IMR-90 (cell line): ENCODE results near the gene FAT1. TPM values are rescaled to one million over a fixed set of nuclear protein-coding genes. Genes with fewer than 3 reads are reported as not detected.

Experiments used
- ATAC-seq: fragments of 200-7000 bp; cut with Tn5 transposase; 2 replicates; pipeline ENCODE4 v1.9.1; 2020; ENCODE audit warnings: low read depth, mild to moderate bottlenecking, moderate library complexity
- BruUV-seq: library from RNA; stranded (reverse); fragments of 400-500 nt; replicated peaks from 2 replicates; lab custom pipeline; 2021; lab: Mats Ljungman, UMichigan
- CTCF ChIA-PET: fragments of 300-600 bp; formaldehyde crosslinking; extraction: SDS; loops from one replicate; lab custom pipeline; 2021; ENCODE audit warnings: antibody characterized with exemption; lab: Yijun Ruan, JAX
- POLR2A ChIA-PET: fragments of 300-600 bp; sonication (Branson Sonifier 250); formaldehyde crosslinking; loops from one replicate; lab custom pipeline; 2022; ENCODE audit warnings: antibody characterized with exemption; ENCODE audit not compliant: unreplicated experiment; lab: Charles Lee
- DNase-seq: peaks from one replicate; pipeline ENCODE4 v3.0.0; 2013
- H2AFZ ChIP-seq: replicated peaks from 2 replicates; pipeline ENCODE3; 2013; ENCODE audit warnings: low read length, mild to moderate bottlenecking; ENCODE audit not compliant: poor library complexity
- H2AK5ac ChIP-seq: 2 replicates; pipeline ENCODE4 v1.6.1; 2013; ENCODE audit warnings: low read depth, low read length, inconsistent platforms
- H2AK9ac ChIP-seq: replicated peaks from 2 replicates; pipeline ENCODE3; 2013; ENCODE audit warnings: mild to moderate bottlenecking, low read depth, low read length, moderate library complexity; ENCODE audit not compliant: poor library complexity
- H2BK120ac ChIP-seq: 2 replicates; pipeline ENCODE4 v1.6.1; 2013; ENCODE audit warnings: low read depth, low read length, inconsistent platforms
- H2BK15ac ChIP-seq: 3 replicates; pipeline ENCODE4 v1.6.1; 2013; ENCODE audit warnings: low read depth, low read length, inconsistent platforms
- H2BK20ac ChIP-seq: 2 replicates; pipeline ENCODE4 v1.6.1; 2013; ENCODE audit warnings: low read depth, mild to moderate bottlenecking, inconsistent platforms, low read length, moderate library complexity
- H2BK5ac ChIP-seq: 2 replicates; pipeline ENCODE4 v1.6.1; 2013; ENCODE audit warnings: mild to moderate bottlenecking, low read depth, low read length, inconsistent platforms; ENCODE audit not compliant: poor library complexity, severe bottlenecking
- H3K14ac ChIP-seq: replicated peaks from 2 replicates; pipeline ENCODE4 v1.6.1; 2013; ENCODE audit warnings: low read depth, low read length, inconsistent platforms
- H3K18ac ChIP-seq: 2 replicates; pipeline ENCODE4 v1.6.1; 2013; ENCODE audit warnings: low read depth, low read length, control low read depth
- H3K23ac ChIP-seq: 2 replicates; pipeline ENCODE4 v1.6.1; 2013; ENCODE audit warnings: low read depth, low read length, inconsistent platforms
- H3K27ac ChIP-seq: 2 replicates; pipeline ENCODE4 v1.5.1; 2013; ENCODE audit warnings: mild to moderate bottlenecking, control low read depth, low read length; ENCODE audit not compliant: insufficient read depth
- H3K27me3 ChIP-seq: 2 replicates; pipeline ENCODE4 v1.6.1; 2013; ENCODE audit warnings: low read length; ENCODE audit not compliant: control insufficient read depth, insufficient read depth
- H3K36me3 ChIP-seq: 2 replicates; pipeline ENCODE4 v1.6.1; 2013; ENCODE audit warnings: low read length, mixed read lengths; ENCODE audit not compliant: control insufficient read depth, insufficient read depth
- H3K4ac ChIP-seq: 2 replicates; pipeline ENCODE4 v1.6.1; 2013; ENCODE audit warnings: low read depth, low read length, inconsistent platforms
- H3K4me1 ChIP-seq: 2 replicates; pipeline ENCODE4 v1.6.1; 2013; ENCODE audit warnings: low read length, mixed read lengths; ENCODE audit not compliant: control insufficient read depth, insufficient read depth
- H3K4me2 ChIP-seq: 2 replicates; pipeline ENCODE4 v1.6.1; 2013; ENCODE audit warnings: low read depth, mild to moderate bottlenecking, control low read depth, low read length, moderate library complexity
- H3K4me3 ChIP-seq: 2 replicates; pipeline ENCODE4 v1.5.1; 2013; ENCODE audit warnings: low read depth, mild to moderate bottlenecking, control low read depth, low read length, moderate library complexity; ENCODE audit not compliant: insufficient read depth
- H3K56ac ChIP-seq: 2 replicates; pipeline ENCODE4 v1.6.1; 2013; ENCODE audit warnings: low read length, inconsistent platforms; ENCODE audit not compliant: insufficient read depth; ENCODE audit errors: extremely low read depth
- H3K79me1 ChIP-seq, 2 experiments: 2 replicates each; pipeline ENCODE4 v1.6.1; 2013; ENCODE audit warnings: low read length in 2 of 2, inconsistent platforms in 1 of 2, low read depth in 1 of 2
- H3K9ac ChIP-seq: 2 replicates; pipeline ENCODE4 v1.6.1; 2013; ENCODE audit warnings: low read depth, low read length, control low read depth
- H3K9me1 ChIP-seq: 2 replicates; pipeline ENCODE4 v1.6.1; 2013; ENCODE audit warnings: low read length, inconsistent platforms; ENCODE audit not compliant: insufficient read depth
- H3K9me3 ChIP-seq: 2 replicates; pipeline ENCODE4 v1.6.1; 2013; ENCODE audit warnings: low read length; ENCODE audit not compliant: control insufficient read depth, insufficient read depth
- H4K20me1 ChIP-seq: 2 replicates; pipeline ENCODE4 v1.6.1; 2013; ENCODE audit warnings: low read length, inconsistent platforms; ENCODE audit not compliant: insufficient read depth
- H4K5ac ChIP-seq: 2 replicates; pipeline ENCODE4 v1.6.1; 2013; ENCODE audit warnings: mild to moderate bottlenecking, low read depth, low read length, control low read depth
- H4K8ac ChIP-seq, 2 experiments: 2 replicates each; pipeline ENCODE4 v1.6.1; 2013; ENCODE audit warnings: low read depth in 2 of 2, low read length in 2 of 2, control low read depth in 1 of 2, inconsistent platforms in 1 of 2
- H4K91ac ChIP-seq: 2 replicates; pipeline ENCODE4 v1.6.1; 2013; ENCODE audit warnings: low read depth, low read length, inconsistent platforms; ENCODE audit not compliant: insufficient read depth
- BHLHE40 ChIP-seq: fragments of 150-350 bp; IDR thresholded peaks from 2 replicates; pipeline ENCODE4 v1.6.1; 2016; ENCODE audit warnings: mild to moderate bottlenecking, low read depth, low read length
- CHD1 ChIP-seq: IDR thresholded peaks from 2 replicates; pipeline ENCODE4 v1.6.1; 2012; ENCODE audit warnings: low read depth, low read length, improper control_type of control experiment
- FOS ChIP-seq: fragments of 150-350 bp; IDR thresholded peaks from 2 replicates; pipeline ENCODE4 v1.6.1; 2016; ENCODE audit warnings: low read depth, low read length
- MAFK ChIP-seq: IDR thresholded peaks from 2 replicates; pipeline ENCODE4 v1.6.1; 2012; ENCODE audit warnings: low read depth, low read length, improper control_type of control experiment
- RAD21 ChIP-seq: IDR thresholded peaks from 2 replicates; pipeline ENCODE4 v1.6.1; 2012; ENCODE audit warnings: low read length, improper control_type of control experiment
- RCOR1 ChIP-seq: IDR thresholded peaks from 2 replicates; pipeline ENCODE4 v1.6.1; 2012; ENCODE audit warnings: mild to moderate bottlenecking, low read length, improper control_type of control experiment; ENCODE audit not compliant: insufficient replicate concordance
- SMC3 ChIP-seq: fragments of 150-350 bp; IDR thresholded peaks from 2 replicates; pipeline ENCODE4 v1.6.1; 2016; ENCODE audit warnings: low read depth, mild to moderate bottlenecking, antibody characterized with exemption, low read length, moderate library complexity
- WGBS, 2 experiments: methylation state at CpG; one replicate each; pipeline versions ENCODE4 v1.1.5 to v1.1.7; 2013; ENCODE audit warnings: missing lambda C conversion rate in 2 of 2; ENCODE audit not compliant: insufficient read length in 1 of 2; ENCODE audit errors: extremely low coverage in 2 of 2; 5-methylcytosine and 5-hydroxymethylcytosine counted together
- dilution Hi-C: fragments of 300-500 bp; cut with HindIII; formaldehyde crosslinking; loops from one replicate; pipeline ENCODE4 v1.14.3; 2018; ENCODE audit warnings: low sequenced_read_pairs; ENCODE audit not compliant: unreplicated experiment
- in situ Hi-C: fragments of 300-500 bp; cut with MboI; formaldehyde crosslinking; loops from 3 replicates; pipeline ENCODE4 v1.14.3; 2019; ENCODE audit warnings: low sequenced_read_pairs, inconsistent platforms, mixed read lengths
- intact Hi-C: fragments of 100-400 bp; cut with micrococcal nuclease; formaldehyde crosslinking; loops from 2 replicates; pipeline ENCODE4 v1.10.0; 2022
- polyA plus RNA-seq, 3 experiments: library from polyadenylated mRNA; depleted of rRNA; stranded (reverse); fragments of >200 nt; gene quantifications; 2 replicates each; pipeline ENCODE4 v1.2.3, GENCODE V29; 2012; ENCODE audit warnings: low replicate concordance in 1 of 3
- total RNA-seq: library from RNA; depleted of rRNA; stranded (reverse); fragments of >200 nt; gene quantifications from 2 replicates; pipeline ENCODE4 v1.2.3, GENCODE V29; 2012
- TF ChIP-seq, protein P1 (sequence below): conservative IDR thresholded peaks from 2 replicates; pipeline ENCODE4 v1.5.1; 2012; ENCODE audit warnings: mild to moderate bottlenecking, low read depth, low read length, improper control_type of control experiment

The FAT1 gene
- total and polyA plus RNA-seq, 2 of the 4 experiments (the other 2 are of a cell fraction): 156 to 519 TPM

DNA sequence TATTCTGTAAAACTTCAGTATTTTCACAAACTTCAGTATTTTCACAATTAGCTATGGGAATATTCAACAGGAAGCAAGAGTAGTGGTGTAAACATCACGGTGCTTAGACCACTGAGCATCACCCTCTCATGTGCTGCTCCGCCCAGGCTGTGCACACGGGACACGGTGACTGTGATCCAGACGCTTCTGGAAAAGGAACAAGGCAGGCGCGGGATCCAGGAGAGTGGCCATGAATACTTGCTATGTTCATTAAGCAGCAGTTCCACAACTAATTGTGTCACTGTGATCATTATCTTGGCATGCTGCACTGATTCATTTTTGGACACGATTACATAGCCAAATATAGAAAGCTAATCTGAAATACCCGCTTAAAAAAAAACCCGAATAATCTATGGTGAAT lies 19.6 kb upstream of the FAT1 start:
- peak overlapping the region; percentile 26; the same call in 1 of the 2 replicates for H3K27ac ChIP-seq
- peak; percentile 24; the same call in 1 of the 2 replicates for ATAC-seq
- DNase-seq: no peak
- H2BK15ac ChIP-seq: no peak overlapping the region
- no peak overlapping the region for H2BK120ac ChIP-seq
- no peak overlapping the region for H3K14ac ChIP-seq
- H4K5ac ChIP-seq: peak overlapping the region; percentile 49; the same call in 1 of the 2 replicates
- no peaks in the 10 kb centered on the region for H3K36me3 ChIP-seq
- H3K9ac ChIP-seq: no peak overlapping the region
- peak overlapping the region; percentile 15; the same call in 1 of the 2 replicates for H2BK20ac ChIP-seq
- H3K4me1 ChIP-seq: peaks cover 4% of the 10 kb centered on the region
- H4K91ac ChIP-seq: no peak overlapping the region
- peaks cover 8% of the 10 kb centered on the region for H3K9me1 ChIP-seq
- H3K27me3 ChIP-seq: no peaks in the 10 kb centered on the region
- no peak overlapping the region for H3K4ac ChIP-seq
- H2AK5ac ChIP-seq: peak overlapping the region; percentile 68
- ChIA-PET CTCF (no interaction called here), POLR2A (no interaction called here)
- no peak overlapping the region for H3K56ac ChIP-seq
- no peak overlapping the region for H3K4me3 ChIP-seq
- H2AK9ac ChIP-seq: no peak overlapping the region
- H3K4me2 ChIP-seq: no peak overlapping the region
- no peak overlapping the region for H2AFZ ChIP-seq
- no peak overlapping the region for H2BK5ac ChIP-seq
- BruUV-seq: no TSS peak
- WGBS, 2 experiments: 63% methylated on average over 3 of the region's 10 CpGs; no CpG with 5 or more reads in 1 of the 2 experiments
- intact Hi-C loops: no loop called here
- no peaks in the 10 kb centered on the region for H3K79me1 ChIP-seq
- no peak for TF ChIP-seq MAFK
- TF ChIP-seq, protein P1, sequence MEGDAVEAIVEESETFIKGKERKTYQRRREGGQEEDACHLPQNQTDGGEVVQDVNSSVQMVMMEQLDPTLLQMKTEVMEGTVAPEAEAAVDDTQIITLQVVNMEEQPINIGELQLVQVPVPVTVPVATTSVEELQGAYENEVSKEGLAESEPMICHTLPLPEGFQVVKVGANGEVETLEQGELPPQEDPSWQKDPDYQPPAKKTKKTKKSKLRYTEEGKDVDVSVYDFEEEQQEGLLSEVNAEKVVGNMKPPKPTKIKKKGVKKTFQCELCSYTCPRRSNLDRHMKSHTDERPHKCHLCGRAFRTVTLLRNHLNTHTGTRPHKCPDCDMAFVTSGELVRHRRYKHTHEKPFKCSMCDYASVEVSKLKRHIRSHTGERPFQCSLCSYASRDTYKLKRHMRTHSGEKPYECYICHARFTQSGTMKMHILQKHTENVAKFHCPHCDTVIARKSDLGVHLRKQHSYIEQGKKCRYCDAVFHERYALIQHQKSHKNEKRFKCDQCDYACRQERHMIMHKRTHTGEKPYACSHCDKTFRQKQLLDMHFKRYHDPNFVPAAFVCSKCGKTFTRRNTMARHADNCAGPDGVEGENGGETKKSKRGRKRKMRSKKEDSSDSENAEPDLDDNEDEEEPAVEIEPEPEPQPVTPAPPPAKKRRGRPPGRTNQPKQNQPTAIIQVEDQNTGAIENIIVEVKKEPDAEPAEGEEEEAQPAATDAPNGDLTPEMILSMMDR: no peak
- TF ChIP-seq FOS: no peak
- no peak for TF ChIP-seq RCOR1
- no peak for TF ChIP-seq SMC3
- no peak for TF ChIP-seq BHLHE40
- no peak for TF ChIP-seq CHD1
- no peak for TF ChIP-seq RAD21
- H4K8ac ChIP-seq: no peak overlapping the region
- no peaks in the 10 kb centered on the region for H3K9me3 ChIP-seq
- in situ Hi-C loops: loop anchor here (25.0 kb wide), 1 partner anchor 194 kb away; no protein-coding TSS in a partner anchor
- H4K20me1 ChIP-seq: no peaks in the 10 kb centered on the region
- H3K18ac ChIP-seq: peak overlapping the region; percentile 11; the same call in 1 of the 2 replicates
- 0 out of 2 replicates have a peak overlapping the region, but pooled peaks have one; percentile 35 for H3K23ac ChIP-seq
- dilution Hi-C loops: no loop called here
